GM10266 (cell line): ENCODE measurements around the gene GLMP.
A peak's percentile ranks its signal among the peaks of the same experiment; 100 is the strongest.
"Not testable (repeated sequence)": the region's sequence is repeated elsewhere in the genome, so short reads cannot be mapped to it uniquely, and the experiment has no call there.

Experiments used
- DNase-seq: peaks from one replicate; pipeline ENCODE4 v3.0.0; 2012; ENCODE audit errors: extremely low spot score
- TF ChIP-seq, protein P1 (sequence below): IDR thresholded peaks from 2 replicates; pipeline ENCODE4 v1.5.1; 2012; ENCODE audit warnings: mild to moderate bottlenecking, low read depth; ENCODE audit not compliant: control insufficient read depth, insufficient read depth; ENCODE audit errors: missing control alignments

GLMP gene

DNA sequence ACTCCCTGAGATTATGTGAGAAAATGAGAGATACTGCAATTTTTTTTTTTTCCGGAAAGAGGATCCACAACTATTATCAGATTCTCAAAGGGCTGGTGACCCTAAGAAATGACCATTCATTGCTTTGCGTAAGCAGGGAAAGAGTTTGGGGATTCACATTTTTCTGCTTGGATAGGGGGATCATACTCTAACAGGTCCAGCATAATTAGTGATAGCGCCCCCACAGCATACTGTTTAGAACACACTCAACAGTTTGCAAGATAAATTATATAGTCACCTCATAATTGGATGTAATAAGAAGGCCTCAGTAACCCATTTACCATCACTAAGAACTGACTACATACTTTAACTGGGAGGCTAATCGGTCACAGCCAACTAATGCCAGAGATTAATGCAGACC is 40.8 kb upstream of the GLMP start:
- TF ChIP-seq, protein P1, sequence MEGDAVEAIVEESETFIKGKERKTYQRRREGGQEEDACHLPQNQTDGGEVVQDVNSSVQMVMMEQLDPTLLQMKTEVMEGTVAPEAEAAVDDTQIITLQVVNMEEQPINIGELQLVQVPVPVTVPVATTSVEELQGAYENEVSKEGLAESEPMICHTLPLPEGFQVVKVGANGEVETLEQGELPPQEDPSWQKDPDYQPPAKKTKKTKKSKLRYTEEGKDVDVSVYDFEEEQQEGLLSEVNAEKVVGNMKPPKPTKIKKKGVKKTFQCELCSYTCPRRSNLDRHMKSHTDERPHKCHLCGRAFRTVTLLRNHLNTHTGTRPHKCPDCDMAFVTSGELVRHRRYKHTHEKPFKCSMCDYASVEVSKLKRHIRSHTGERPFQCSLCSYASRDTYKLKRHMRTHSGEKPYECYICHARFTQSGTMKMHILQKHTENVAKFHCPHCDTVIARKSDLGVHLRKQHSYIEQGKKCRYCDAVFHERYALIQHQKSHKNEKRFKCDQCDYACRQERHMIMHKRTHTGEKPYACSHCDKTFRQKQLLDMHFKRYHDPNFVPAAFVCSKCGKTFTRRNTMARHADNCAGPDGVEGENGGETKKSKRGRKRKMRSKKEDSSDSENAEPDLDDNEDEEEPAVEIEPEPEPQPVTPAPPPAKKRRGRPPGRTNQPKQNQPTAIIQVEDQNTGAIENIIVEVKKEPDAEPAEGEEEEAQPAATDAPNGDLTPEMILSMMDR, result peak; percentile 23
- DNase-seq, result peak; percentile 31

- not testable (repeated sequence) for DNase-seq
Measured at GRCh38 chr1:156323179-156323578, 27.7 kb upstream of the GLMP start.

GRCh38 chr1:156320560-156320959 is 25.1 kb upstream of the GLMP start:
- DNase-seq, result no peak
- TF ChIP-seq, protein P1, result no peak

DNA sequence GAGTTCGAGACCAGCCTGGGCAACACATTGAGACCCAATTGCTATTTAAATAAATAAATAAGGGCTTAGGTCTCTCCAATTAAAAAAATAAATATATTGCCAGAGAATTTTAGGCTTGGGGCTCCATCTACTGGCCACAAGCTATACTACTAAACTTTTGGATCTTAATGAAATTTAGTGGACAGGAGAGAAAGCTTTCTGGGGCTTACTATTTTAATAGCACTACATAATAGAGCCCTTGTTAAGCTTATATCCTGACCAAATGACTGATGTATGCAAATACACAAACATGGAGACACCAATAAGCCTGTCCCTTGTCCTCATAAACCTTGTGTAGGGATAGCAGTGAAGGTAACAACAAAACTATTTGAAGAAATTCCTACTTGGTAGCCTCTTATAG is 24.2 kb upstream of the GLMP start:
- TF ChIP-seq, protein P1, result peak; percentile 36
- DNase-seq, result no peak

DNA sequence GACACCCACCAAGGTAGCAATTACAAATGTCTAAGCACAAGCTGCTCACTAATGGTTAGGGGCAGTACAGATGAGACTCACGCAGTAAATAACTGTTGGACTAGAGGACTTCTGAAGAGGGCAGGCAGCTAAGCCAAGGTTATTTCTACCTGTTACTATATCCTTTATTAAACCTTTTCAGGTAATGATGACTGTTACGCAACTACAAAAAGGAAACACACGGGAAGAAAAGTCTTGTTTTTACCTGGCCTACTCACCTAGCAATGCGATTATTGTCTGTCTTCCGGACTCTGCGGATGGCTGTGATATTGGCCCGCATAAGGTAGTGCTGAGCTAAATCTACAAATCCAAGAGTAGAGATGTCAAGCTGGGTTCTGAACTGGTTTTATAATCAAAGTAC is 21.4 kb upstream of the GLMP start:
- no peak for DNase-seq
- TF ChIP-seq, protein P1, result no peak

GRCh38 chr1:156310962-156311361 is 15.5 kb upstream of the GLMP start:
- TF ChIP-seq, protein P1, result no peak
- DNase-seq, result no peak

- TF ChIP-seq, protein P1, result no peak
Measured at GRCh38 chr1:156308078-156308477, 12.6 kb upstream of the GLMP start.

DNA sequence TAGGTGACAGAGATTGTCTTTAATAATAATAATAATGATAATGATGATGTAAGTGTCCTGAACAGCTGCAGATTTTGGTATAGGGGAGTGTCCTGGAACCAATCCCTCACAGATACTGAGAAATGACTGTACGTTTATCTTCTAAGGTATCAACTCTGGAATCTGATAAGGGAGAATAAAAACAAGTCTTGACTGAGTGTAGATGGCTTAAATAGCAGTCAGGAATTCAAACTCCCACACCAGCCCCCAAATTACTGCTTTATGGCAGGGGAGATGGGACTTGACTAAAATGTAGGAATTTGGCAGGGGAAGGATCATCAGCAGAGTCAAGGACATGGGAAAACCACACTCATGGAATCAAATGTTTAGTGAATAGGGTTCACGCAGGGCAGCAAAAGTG is 9.7 kb upstream of the GLMP start:
- TF ChIP-seq, protein P1, result no peak
- DNase-seq, result no peak

More at GRCh38 chr1:156308078-156308477, 12.6 kb upstream of the GLMP start:
- no peak for DNase-seq
